ENCODE measurements around the gene CTDSP2.

DNA sequence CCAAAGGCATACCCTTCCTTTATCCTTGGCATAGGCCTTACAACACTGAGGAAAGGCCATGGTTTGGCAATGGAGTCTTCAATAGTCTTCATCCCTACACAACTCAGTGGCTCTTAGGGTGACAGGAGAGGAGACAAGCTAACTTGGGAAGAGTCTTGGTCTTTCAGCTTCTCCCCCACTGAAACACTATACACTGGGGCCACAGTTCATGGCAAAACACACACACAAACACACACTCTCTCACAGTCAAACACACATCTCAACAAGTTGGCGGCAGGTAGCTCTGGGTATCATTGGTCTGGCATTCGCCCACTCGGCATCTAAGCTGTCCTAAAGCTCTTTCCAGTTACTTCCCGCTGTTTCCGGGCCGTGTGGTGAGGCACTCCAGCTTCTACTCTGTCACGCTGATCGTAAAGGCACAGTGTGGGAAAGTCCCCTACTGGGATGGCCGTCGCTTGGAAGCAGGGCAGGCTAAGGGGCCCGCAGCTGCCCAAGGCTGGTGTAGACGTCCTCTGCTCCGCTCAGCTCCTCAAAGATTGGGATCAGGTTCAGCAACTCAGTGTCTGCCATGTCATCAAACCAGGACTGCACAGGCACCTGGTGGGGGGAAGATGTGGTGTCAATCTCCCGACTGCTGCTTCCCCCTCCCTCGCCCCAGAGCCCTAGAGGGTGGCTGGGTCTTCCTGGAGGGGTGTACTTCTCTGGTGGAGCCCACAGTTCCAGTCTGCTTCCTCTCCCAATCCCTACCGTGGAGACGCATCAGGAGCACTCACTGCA, 23.2 kb downstream of the CTDSP2 start:
- TF ChIP-seq, protein P1, sequence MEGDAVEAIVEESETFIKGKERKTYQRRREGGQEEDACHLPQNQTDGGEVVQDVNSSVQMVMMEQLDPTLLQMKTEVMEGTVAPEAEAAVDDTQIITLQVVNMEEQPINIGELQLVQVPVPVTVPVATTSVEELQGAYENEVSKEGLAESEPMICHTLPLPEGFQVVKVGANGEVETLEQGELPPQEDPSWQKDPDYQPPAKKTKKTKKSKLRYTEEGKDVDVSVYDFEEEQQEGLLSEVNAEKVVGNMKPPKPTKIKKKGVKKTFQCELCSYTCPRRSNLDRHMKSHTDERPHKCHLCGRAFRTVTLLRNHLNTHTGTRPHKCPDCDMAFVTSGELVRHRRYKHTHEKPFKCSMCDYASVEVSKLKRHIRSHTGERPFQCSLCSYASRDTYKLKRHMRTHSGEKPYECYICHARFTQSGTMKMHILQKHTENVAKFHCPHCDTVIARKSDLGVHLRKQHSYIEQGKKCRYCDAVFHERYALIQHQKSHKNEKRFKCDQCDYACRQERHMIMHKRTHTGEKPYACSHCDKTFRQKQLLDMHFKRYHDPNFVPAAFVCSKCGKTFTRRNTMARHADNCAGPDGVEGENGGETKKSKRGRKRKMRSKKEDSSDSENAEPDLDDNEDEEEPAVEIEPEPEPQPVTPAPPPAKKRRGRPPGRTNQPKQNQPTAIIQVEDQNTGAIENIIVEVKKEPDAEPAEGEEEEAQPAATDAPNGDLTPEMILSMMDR (IDR thresholded peaks at IDR 0.05) = no peak
- TF ChIP-seq POLR2A (IDR thresholded peaks at IDR 0.05; ENCODE audit: low read length) = no peak
- TF ChIP-seq, protein P2, sequence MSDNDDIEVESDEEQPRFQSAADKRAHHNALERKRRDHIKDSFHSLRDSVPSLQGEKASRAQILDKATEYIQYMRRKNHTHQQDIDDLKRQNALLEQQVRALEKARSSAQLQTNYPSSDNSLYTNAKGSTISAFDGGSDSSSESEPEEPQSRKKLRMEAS (IDR thresholded peaks at IDR 0.05) = no peak
- TF ChIP-seq, protein P3, sequence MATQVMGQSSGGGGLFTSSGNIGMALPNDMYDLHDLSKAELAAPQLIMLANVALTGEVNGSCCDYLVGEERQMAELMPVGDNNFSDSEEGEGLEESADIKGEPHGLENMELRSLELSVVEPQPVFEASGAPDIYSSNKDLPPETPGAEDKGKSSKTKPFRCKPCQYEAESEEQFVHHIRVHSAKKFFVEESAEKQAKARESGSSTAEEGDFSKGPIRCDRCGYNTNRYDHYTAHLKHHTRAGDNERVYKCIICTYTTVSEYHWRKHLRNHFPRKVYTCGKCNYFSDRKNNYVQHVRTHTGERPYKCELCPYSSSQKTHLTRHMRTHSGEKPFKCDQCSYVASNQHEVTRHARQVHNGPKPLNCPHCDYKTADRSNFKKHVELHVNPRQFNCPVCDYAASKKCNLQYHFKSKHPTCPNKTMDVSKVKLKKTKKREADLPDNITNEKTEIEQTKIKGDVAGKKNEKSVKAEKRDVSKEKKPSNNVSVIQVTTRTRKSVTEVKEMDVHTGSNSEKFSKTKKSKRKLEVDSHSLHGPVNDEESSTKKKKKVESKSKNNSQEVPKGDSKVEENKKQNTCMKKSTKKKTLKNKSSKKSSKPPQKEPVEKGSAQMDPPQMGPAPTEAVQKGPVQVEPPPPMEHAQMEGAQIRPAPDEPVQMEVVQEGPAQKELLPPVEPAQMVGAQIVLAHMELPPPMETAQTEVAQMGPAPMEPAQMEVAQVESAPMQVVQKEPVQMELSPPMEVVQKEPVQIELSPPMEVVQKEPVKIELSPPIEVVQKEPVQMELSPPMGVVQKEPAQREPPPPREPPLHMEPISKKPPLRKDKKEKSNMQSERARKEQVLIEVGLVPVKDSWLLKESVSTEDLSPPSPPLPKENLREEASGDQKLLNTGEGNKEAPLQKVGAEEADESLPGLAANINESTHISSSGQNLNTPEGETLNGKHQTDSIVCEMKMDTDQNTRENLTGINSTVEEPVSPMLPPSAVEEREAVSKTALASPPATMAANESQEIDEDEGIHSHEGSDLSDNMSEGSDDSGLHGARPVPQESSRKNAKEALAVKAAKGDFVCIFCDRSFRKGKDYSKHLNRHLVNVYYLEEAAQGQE (IDR thresholded peaks at IDR 0.05) = no peak
- TF ChIP-seq CHD2 (IDR thresholded peaks at IDR 0.05; ENCODE audit: low read length, partially characterized antibody) = no peak
- TF ChIP-seq, protein P4, sequence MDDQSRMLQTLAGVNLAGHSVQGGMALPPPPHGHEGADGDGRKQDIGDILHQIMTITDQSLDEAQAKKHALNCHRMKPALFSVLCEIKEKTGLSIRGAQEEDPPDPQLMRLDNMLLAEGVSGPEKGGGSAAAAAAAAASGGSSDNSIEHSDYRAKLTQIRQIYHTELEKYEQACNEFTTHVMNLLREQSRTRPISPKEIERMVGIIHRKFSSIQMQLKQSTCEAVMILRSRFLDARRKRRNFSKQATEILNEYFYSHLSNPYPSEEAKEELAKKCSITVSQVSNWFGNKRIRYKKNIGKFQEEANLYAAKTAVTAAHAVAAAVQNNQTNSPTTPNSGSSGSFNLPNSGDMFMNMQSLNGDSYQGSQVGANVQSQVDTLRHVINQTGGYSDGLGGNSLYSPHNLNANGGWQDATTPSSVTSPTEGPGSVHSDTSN (IDR thresholded peaks at IDR 0.05) = no peak
- no peak for TF ChIP-seq MYC (IDR thresholded peaks at IDR 0.05; ENCODE audit: borderline replicate concordance, low read length)
- TF ChIP-seq CEBPB (IDR thresholded peaks at IDR 0.05) = no peak
- no peak for TF ChIP-seq EHMT2 (IDR thresholded peaks at IDR 0.05; ENCODE audit: low read depth)
- no peak for TF ChIP-seq EP300 (IDR thresholded peaks at IDR 0.05)
